A549 (cell line): ENCODE data around the gene FGFR4. TPM values are rescaled to one million over a fixed set of nuclear protein-coding genes. Genes with fewer than 3 reads are reported as not detected.

Experiments
- ATAC-seq, 2 experiments: fragments of 200-7000 bp in 1 of 2; fragments of >200 bp in 1 of 2; cut with Nextera tagmentation in 1 of 2; cut with Tn5 transposase in 1 of 2; 3 replicates each; pipeline versions ENCODE4 v1.8.0 to v1.9.1; 2018 to 2020; ENCODE audit warnings: mild to moderate bottlenecking in 1 of 2, moderate library complexity in 1 of 2
- CTCF ChIA-PET: fragments of 300-600 bp; sonication (Branson Sonifier 250); formaldehyde crosslinking; extraction: SDS; loops from one replicate; lab custom pipeline; 2021; ENCODE audit warnings: antibody characterized with exemption, inconsistent platforms; lab: Yijun Ruan, JAX
- POLR2A ChIA-PET: fragments of 350-600 bp; formaldehyde crosslinking; extraction: SDS; loops from one replicate; lab custom pipeline; 2021; ENCODE audit warnings: antibody characterized with exemption, inconsistent platforms; lab: Yijun Ruan, JAX
- DNase-seq, 2 experiments: peaks; one replicate each; pipeline versions ENCODE4 v3.0.0 to v3.0.0-alpha.2; 2011 to 2016; ENCODE audit warnings: low read depth in 1 of 2, low spot score in 1 of 2
- FAIRE-seq: peaks from 2 replicates; lab custom pipeline; 2011; peaks lifted over from hg19 to GRCh38; lab: Jason Lieb, UNC
- H3K27ac ChIP-seq, 2 experiments: fragments of >200 bp; sonication (Bioruptor Twin); formaldehyde crosslinking; 3 replicates each; pipeline ENCODE4 v1.5.1; 2016 to 2017
- H3K4me1 ChIP-seq: fragments of >200 bp; sonication (Bioruptor Twin); formaldehyde crosslinking; 3 replicates; pipeline ENCODE4 v1.6.1; 2016
- H3K4me2 ChIP-seq: fragments of >200 bp; sonication (Bioruptor Twin); formaldehyde crosslinking; 3 replicates; pipeline ENCODE4 v1.6.1; 2016
- H3K4me3 ChIP-seq: fragments of >200 bp; sonication (Bioruptor Twin); formaldehyde crosslinking; 3 replicates; pipeline ENCODE4 v1.5.1; 2016
- H3K9me3 ChIP-seq: fragments of >200 bp; sonication (Bioruptor Twin); formaldehyde crosslinking; 3 replicates; pipeline ENCODE4 v1.6.1; 2016
- ATOH8 ChIP-seq: fragments of 250-450 bp; sonication (Bioruptor Pico); IDR thresholded peaks from 2 replicates; pipeline ENCODE4 v1.5.0; 2020; ENCODE audit warnings: low read depth, mild to moderate bottlenecking, moderate library complexity
- CHD4 ChIP-seq: fragments of 200-600 bp; sonication (generic); IDR thresholded peaks from 2 replicates; pipeline ENCODE4 v1.6.1; 2016; ENCODE audit warnings: antibody characterized with exemption, mild to moderate bottlenecking, borderline replicate concordance
- FOXS1 ChIP-seq: fragments of 250-450 bp; sonication (Bioruptor Pico); IDR thresholded peaks from 2 replicates; pipeline ENCODE4 v1.5.0; 2020; ENCODE audit warnings: mild to moderate bottlenecking, moderate library complexity
- GATA3 ChIP-seq: IDR thresholded peaks from 2 replicates; pipeline ENCODE4 v1.6.1; 2012; ENCODE audit warnings: borderline replicate concordance
- JUN ChIP-seq, 2 experiments: fragments of >200 bp; sonication (Bioruptor Twin); formaldehyde crosslinking; IDR thresholded peaks; 2 replicates in 1 of 2; 3 replicates in 1 of 2; pipeline ENCODE4 v1.6.1; 2016 to 2017
- JUNB ChIP-seq: fragments of >200 bp; sonication (Bioruptor Twin); formaldehyde crosslinking; IDR thresholded peaks from 2 replicates; pipeline ENCODE4 v1.6.1; 2016
- KDM1A ChIP-seq: fragments of 200-600 bp; sonication (generic); IDR thresholded peaks from 2 replicates; pipeline ENCODE4 v1.6.1; 2016; ENCODE audit warnings: low read depth, mild to moderate bottlenecking
- NPAS2 ChIP-seq: fragments of 250-450 bp; sonication (Bioruptor Pico); IDR thresholded peaks from 2 replicates; pipeline ENCODE4 v1.8.0; 2022; ENCODE audit warnings: mild to moderate bottlenecking, moderate library complexity, borderline replicate concordance
- RARB ChIP-seq: fragments of 250-450 bp; sonication (Bioruptor Pico); IDR thresholded peaks from 2 replicates; pipeline ENCODE4 v1.8.0; 2021; ENCODE audit warnings: mild to moderate bottlenecking, moderate library complexity
- SREBF2 ChIP-seq: fragments of 450-650 bp; IDR thresholded peaks from 2 replicates; pipeline ENCODE4 v1.6.1; 2014; ENCODE audit warnings: mild to moderate bottlenecking, moderate library complexity
- WGBS: methylation state at CpG from one replicate; pipeline ENCODE4 v1.1.6; 2017; ENCODE audit errors: missing lambda C conversion rate; 5-methylcytosine and 5-hydroxymethylcytosine counted together
- polyA plus RNA-seq, 4 experiments: library from polyadenylated mRNA; depleted of rRNA in 3 of 4; stranded (reverse); fragments of >200 nt; fragmentation: RNase III in 1 of 4; extraction: RNeasy Plus Mini Kit Qiagen cat#74134 plus additional on column Dnase treatment in 1 of 4; gene quantifications; 2 replicates in 3 of 4; 3 replicates in 1 of 4; pipeline ENCODE4 v1.2.3, GENCODE V29; 2011 to 2017
- TF ChIP-seq, protein P1 (sequence below): IDR thresholded peaks from 2 replicates; pipeline ENCODE4 v1.6.1; 2012
- TF ChIP-seq, protein P2 (sequence below): fragments of >200 bp; sonication (Bioruptor Twin); formaldehyde crosslinking; IDR thresholded peaks from 2 replicates; pipeline ENCODE4 v1.6.1; 2016
- TF ChIP-seq, protein P3 (sequence below): fragments of 200-600 bp; sonication (generic); IDR thresholded peaks from 2 replicates; pipeline ENCODE4 v1.6.1; 2016; ENCODE audit warnings: antibody characterized with exemption, mild to moderate bottlenecking, moderate library complexity
- TF ChIP-seq, protein P4 (sequence below): fragments of 150-350 bp; IDR thresholded peaks from 2 replicates; pipeline ENCODE4 v1.6.1; 2014; ENCODE audit warnings: low read depth, mild to moderate bottlenecking, low read length

The FGFR4 gene
- polyA plus RNA-seq, 2 of the 4 experiments (the other 2 are of a cell fraction), result 31.8 to 45.2 TPM

GRCh38 chr5:177089127-177089526, 2.4 kb downstream of the FGFR4 start:
- TF ChIP-seq, protein P1, sequence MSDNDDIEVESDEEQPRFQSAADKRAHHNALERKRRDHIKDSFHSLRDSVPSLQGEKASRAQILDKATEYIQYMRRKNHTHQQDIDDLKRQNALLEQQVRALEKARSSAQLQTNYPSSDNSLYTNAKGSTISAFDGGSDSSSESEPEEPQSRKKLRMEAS, result no peak
- no peak for TF ChIP-seq CHD4
- no peak for TF ChIP-seq FOXS1 (CRISPR knock-in tag)
- no peak for TF ChIP-seq NPAS2
- no peak for TF ChIP-seq RARB (CRISPR knock-in tag)
- TF ChIP-seq ATOH8 (CRISPR knock-in tag), result no peak
- TF ChIP-seq JUN (IDR thresholded peaks at IDR 0.05), result no peak
- TF ChIP-seq, protein P2, sequence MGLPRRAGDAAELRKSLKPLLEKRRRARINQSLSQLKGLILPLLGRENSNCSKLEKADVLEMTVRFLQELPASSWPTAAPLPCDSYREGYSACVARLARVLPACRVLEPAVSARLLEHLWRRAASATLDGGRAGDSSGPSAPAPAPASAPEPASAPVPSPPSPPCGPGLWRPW, result no peak
- TF ChIP-seq SREBF2, result no peak
- TF ChIP-seq KDM1A, result no peak
- TF ChIP-seq GATA3, result no peak
- no peak for TF ChIP-seq JUNB
- TF ChIP-seq, protein P3, sequence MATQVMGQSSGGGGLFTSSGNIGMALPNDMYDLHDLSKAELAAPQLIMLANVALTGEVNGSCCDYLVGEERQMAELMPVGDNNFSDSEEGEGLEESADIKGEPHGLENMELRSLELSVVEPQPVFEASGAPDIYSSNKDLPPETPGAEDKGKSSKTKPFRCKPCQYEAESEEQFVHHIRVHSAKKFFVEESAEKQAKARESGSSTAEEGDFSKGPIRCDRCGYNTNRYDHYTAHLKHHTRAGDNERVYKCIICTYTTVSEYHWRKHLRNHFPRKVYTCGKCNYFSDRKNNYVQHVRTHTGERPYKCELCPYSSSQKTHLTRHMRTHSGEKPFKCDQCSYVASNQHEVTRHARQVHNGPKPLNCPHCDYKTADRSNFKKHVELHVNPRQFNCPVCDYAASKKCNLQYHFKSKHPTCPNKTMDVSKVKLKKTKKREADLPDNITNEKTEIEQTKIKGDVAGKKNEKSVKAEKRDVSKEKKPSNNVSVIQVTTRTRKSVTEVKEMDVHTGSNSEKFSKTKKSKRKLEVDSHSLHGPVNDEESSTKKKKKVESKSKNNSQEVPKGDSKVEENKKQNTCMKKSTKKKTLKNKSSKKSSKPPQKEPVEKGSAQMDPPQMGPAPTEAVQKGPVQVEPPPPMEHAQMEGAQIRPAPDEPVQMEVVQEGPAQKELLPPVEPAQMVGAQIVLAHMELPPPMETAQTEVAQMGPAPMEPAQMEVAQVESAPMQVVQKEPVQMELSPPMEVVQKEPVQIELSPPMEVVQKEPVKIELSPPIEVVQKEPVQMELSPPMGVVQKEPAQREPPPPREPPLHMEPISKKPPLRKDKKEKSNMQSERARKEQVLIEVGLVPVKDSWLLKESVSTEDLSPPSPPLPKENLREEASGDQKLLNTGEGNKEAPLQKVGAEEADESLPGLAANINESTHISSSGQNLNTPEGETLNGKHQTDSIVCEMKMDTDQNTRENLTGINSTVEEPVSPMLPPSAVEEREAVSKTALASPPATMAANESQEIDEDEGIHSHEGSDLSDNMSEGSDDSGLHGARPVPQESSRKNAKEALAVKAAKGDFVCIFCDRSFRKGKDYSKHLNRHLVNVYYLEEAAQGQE, result no peak
- TF ChIP-seq, all 56 proteins: peak for 0
- FAIRE-seq (no peak), DNase-seq (no peak), ATAC-seq (no peak)
- Histone ChIP-seq H3K4me1 (peaks cover 35% of the 10 kb centered on the region), H3K9me3 (no peaks in the 10 kb centered on the region), H3K4me3 (no peak overlapping the region), H3K4me2 (peak overlapping the region; percentile 91), H3K27ac (peak overlapping the region in 1 of 2 experiments; percentile 69; a peak in 2 of 6 replicates)
- CTCF ChIA-PET, result interaction anchor here (1.0 to 13.8 kb wide), 3 partner anchors 8 to 429 kb away, joined by 3 to 111 read pairs (median 21); no protein-coding TSS in a partner anchor
- POLR2A ChIA-PET, result interaction anchor here (0.6 kb wide), 1 partner anchor 22 kb away, joined by 3 read pairs; no protein-coding TSS in a partner anchor
- WGBS, result 64% methylated on average over 5 of the region's 5 CpGs

DNA sequence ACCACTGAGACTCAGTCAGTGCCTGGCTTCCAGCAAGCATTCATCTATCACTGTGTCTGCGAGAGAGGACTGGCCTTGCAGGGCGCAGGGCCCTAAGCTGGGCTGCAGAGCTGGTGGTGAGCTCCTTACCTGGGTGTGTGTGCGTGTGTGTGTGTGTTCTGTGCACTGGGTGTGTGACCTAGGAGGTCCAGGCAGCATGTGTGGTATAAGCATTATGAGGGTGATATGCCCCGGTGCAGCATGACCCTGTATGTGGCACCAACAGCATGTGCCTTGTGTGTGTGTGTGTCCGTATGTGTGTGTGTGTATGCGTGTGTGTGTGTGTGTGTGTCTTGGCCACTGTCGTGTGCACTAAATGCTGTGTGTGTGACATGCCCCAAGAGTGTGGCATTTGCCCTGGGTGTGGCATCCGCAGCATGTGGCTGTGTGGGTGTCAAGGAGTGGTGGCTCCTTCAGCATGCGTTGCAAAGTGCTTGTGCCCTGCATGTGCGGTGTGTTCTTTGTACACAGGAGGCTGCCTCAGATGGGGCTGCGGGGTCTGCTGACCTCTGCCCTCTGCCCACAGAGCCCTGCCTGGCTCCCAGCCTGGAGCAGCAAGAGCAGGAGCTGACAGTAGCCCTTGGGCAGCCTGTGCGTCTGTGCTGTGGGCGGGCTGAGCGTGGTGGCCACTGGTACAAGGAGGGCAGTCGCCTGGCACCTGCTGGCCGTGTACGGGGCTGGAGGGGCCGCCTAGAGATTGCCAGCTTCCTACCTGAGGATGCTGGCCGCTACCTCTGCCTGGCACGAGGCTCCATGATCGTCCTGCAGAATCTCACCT, 3.3 kb downstream of the FGFR4 start:
- no peak for DNase-seq
- TF ChIP-seq, protein P1, result no peak
- TF ChIP-seq RARB (CRISPR knock-in tag), result no peak
- TF ChIP-seq, protein P4, sequence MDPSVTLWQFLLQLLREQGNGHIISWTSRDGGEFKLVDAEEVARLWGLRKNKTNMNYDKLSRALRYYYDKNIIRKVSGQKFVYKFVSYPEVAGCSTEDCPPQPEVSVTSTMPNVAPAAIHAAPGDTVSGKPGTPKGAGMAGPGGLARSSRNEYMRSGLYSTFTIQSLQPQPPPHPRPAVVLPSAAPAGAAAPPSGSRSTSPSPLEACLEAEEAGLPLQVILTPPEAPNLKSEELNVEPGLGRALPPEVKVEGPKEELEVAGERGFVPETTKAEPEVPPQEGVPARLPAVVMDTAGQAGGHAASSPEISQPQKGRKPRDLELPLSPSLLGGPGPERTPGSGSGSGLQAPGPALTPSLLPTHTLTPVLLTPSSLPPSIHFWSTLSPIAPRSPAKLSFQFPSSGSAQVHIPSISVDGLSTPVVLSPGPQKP, result no peak
- FAIRE-seq, result no peak
- ChIA-PET POLR2A (interaction anchor here (0.6 kb wide), 1 partner anchor 21 kb away, joined by 3 read pairs; no protein-coding TSS in a partner anchor), CTCF (interaction anchor here (1.0 to 13.8 kb wide), 4 partner anchors 18 to 429 kb away, joined by 3 to 111 read pairs (median 36); no protein-coding TSS in a partner anchor)
- H3K27ac ChIP-seq, result peak overlapping the region in 1 of 2 experiments; percentile 69; a peak in 1 of 6 replicates
- H3K9me3 ChIP-seq, result no peaks in the 10 kb centered on the region
- peaks cover 44% of the 10 kb centered on the region for H3K4me1 ChIP-seq
- no peak for ATAC-seq
- no peak overlapping the region for H3K4me3 ChIP-seq
- WGBS, result 80% methylated on average over 17 of the region's 21 CpGs
- peak overlapping the region; percentile 91; the same call in 1 of the 3 replicates for H3K4me2 ChIP-seq
